Measurements from ENCODE around the gene ZNF438. TPM values are rescaled to one million over a fixed set of nuclear protein-coding genes. Genes with fewer than 3 reads are reported as not detected.
"Not testable (repeated sequence)": the region's sequence is repeated elsewhere in the genome, so short reads cannot be mapped to it uniquely, and the experiment has no call there.

The ZNF438 gene
- total and polyA plus RNA-seq, 7 donors: 12.3 to 27.9 (median 20.7) TPM

DNA sequence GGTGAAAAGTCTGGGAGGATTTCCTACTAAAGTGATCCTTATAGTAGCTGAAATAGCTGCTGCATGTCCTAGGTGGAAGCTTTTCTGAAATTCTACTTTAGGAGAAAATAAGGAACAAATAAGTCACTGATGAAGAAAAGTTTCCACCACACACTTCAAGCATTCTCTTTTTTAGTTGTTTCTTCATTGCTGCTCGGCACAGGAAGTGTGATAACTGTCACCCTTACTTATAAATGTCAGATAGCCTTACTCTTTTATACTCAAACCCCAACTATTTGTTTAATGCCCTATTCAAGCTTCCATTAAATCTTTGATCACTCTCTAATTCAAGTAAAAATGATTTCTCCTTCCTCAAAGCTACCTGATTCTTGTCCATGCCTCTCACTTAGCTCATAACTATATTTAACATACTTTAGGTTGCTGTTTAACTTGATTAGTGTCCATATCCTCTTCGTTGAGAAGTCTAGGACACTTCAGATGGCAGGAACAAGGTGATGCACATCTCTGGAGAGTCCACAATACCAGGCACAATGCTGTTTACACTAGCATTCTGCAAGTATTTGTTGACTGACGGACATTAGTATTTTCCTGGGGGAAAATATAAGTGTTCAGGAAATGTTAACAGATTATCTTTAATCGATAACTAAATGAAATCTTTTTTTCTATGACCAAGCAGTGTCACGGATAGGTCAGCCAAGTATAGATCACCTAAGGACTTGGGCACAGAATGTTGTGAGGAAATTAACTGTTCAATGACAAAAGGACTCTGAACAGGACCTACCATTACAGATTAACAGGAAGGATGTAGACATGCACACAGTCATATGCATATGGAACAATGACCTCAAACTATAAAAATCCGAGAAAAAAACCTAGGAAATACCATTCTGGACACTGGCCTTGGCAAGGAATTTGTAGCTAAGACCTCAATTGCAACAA, 67.4 kb downstream of the ZNF438 start:
- intact Hi-C loops (cut with DNase I): no loop called here
- DNase-seq: no peak

DNA sequence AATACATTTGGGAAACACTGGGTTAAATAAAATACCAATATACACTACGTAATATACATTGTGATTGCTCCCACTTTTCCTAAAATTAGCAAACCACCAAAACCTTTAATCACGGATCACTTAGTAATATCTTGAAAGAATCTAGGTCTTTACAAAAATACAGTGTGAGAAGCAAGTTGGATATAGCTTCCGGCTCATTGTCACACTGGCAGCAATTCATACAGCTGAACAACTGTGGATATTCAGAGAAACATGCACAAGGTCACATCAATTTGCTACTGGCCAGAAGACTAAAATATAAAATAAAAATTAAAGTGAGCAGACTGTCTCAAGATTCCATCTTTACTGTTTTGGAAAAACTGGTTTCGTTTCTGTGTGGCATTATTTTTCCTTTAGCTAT, 69.1 kb downstream of the ZNF438 start:
- Histone ChIP-seq H3K4me1 (peaks cover 18% of the 10 kb centered on the region), H3K36me3 (ENCODE audit: insufficient read depth in 1 of 2, low read depth in 1 of 2) (no peaks in the 10 kb centered on the region), H3K27me3 (ENCODE audit: insufficient read depth in 3 of 3, low read length in 2 of 3) (no peaks in the 10 kb centered on the region), H3K27ac (no peak overlapping the region), H3K9me3 (no peaks in the 10 kb centered on the region), H3K4me3 (no peak overlapping the region)
- TF ChIP-seq, protein P1, sequence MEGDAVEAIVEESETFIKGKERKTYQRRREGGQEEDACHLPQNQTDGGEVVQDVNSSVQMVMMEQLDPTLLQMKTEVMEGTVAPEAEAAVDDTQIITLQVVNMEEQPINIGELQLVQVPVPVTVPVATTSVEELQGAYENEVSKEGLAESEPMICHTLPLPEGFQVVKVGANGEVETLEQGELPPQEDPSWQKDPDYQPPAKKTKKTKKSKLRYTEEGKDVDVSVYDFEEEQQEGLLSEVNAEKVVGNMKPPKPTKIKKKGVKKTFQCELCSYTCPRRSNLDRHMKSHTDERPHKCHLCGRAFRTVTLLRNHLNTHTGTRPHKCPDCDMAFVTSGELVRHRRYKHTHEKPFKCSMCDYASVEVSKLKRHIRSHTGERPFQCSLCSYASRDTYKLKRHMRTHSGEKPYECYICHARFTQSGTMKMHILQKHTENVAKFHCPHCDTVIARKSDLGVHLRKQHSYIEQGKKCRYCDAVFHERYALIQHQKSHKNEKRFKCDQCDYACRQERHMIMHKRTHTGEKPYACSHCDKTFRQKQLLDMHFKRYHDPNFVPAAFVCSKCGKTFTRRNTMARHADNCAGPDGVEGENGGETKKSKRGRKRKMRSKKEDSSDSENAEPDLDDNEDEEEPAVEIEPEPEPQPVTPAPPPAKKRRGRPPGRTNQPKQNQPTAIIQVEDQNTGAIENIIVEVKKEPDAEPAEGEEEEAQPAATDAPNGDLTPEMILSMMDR (IDR thresholded peaks at IDR 0.05): no peak
- intact Hi-C loops (cut with DNase I): no loop called here
- DNase-seq (no peak), ATAC-seq (peak in 1 of 4 donors; percentile 55)
- WGBS, 3 donors: 41 to 52% (median 50%) methylated on average over 4 of the region's 4 CpGs

More for the DNA sequence above, 67.4 kb downstream of the ZNF438 start:
- peak in 1 of 4 donors; percentile 30 for ATAC-seq
- WGBS, 3 donors: 58 to 65% (median 58%) methylated on average over 6 of the region's 6 CpGs
- peak overlapping the region; percentile 14 for H3K27ac ChIP-seq
- H3K4me3 ChIP-seq: no peak overlapping the region
- no peaks in the 10 kb centered on the region for H3K9me3 ChIP-seq
- peaks cover 24% of the 10 kb centered on the region for H3K4me1 ChIP-seq
- TF ChIP-seq, protein P1 (IDR thresholded peaks at IDR 0.05): no peak
- H3K27me3 ChIP-seq (ENCODE audit: insufficient read depth in 3 of 3, low read length in 2 of 3): no peaks in the 10 kb centered on the region
- H3K36me3 ChIP-seq (ENCODE audit: insufficient read depth in 1 of 2, low read depth in 1 of 2): no peaks in the 10 kb centered on the region

DNA sequence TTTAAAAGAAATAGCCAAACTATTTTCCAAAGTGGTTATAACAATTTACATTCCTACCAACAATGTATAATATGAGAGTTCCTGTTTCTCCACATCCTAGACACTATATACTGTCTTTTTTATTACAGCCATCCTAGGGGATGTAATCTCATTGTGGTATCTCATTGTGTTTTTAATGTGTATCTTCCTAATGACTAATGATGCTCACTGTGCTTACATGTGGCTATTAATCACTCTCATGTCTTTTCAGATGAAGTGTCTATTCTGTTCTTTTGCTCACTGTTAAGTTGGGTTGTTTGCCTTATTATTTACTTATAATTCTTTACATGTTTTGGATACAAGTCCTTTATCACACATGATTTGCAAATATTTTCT, 71.8 kb downstream of the ZNF438 start:
- Histone ChIP-seq H3K9me3 (peaks cover 5% of the 10 kb centered on the region), H3K4me1 (peaks cover 18% of the 10 kb centered on the region), H3K27ac (no peak overlapping the region), H3K27me3 (ENCODE audit: insufficient read depth in 3 of 3, low read length in 2 of 3) (no peaks in the 10 kb centered on the region), H3K36me3 (ENCODE audit: insufficient read depth in 1 of 2, low read depth in 1 of 2) (peaks cover 0 to 3% of the 10 kb centered on the region in 2 donors), H3K4me3 (no peak overlapping the region)
- TF ChIP-seq, protein P1 (IDR thresholded peaks at IDR 0.05): no peak
- DNase-seq (no peak), ATAC-seq (no peak)
- intact Hi-C loops (cut with DNase I): no loop called here

DNA sequence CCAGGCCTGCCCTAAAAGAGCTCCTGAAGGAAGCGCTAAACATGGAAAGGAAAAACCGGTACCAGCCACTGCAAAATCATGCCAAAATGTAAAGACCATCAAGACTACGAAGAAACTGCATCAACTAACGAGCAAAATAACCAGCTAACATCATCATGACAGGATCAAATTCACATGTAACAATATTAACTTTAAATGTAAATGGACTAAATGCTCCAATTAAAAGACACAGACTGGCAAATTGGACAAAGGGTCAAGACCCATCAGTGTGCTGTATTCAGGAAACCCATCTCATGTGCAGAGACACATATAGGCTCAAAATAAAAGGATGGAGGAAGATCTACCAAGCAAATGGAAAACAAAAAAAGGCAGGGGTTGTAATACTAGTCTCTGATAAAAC, 82.4 kb downstream of the ZNF438 start:
- H3K27me3 ChIP-seq (ENCODE audit: insufficient read depth in 3 of 3, low read length in 2 of 3); H3K36me3 ChIP-seq (ENCODE audit: insufficient read depth in 1 of 2, low read depth in 1 of 2); H3K9me3 ChIP-seq; H3K4me1 ChIP-seq; ATAC-seq; H3K4me3 ChIP-seq; intact Hi-C loops (cut with DNase I); H3K27ac ChIP-seq; DNase-seq: not testable (repeated sequence)
- WGBS, 3 donors: 84 to 100% (median 98%) methylated on average over 2 of the region's 4 CpGs

DNA sequence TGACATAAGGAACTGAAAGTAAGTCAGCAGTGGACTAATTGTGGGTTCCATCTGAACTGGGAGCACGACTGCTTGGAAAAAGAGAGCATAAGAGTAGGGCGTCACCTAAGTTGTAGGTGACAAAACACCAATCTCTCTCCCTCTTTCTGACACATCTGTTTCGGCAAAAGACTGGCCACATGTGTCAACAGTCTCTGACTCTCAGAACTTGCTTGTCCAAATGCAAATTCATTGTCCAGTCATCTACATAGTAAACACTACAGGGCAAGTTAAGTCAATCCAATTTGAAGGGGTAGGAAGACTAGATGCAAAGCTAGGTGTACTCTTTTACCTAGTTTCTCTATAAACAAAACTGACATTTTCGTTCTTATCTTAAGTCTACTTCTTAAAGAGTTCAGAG, 87.7 kb downstream of the ZNF438 start:
- TF ChIP-seq, protein P1 (IDR thresholded peaks at IDR 0.05): no peak
- DNase-seq: no peak
- Histone ChIP-seq H3K27me3 (ENCODE audit: insufficient read depth in 3 of 3, low read length in 2 of 3) (no peaks in the 10 kb centered on the region), H3K4me1 (peaks cover 17% of the 10 kb centered on the region), H3K9me3 (no peaks in the 10 kb centered on the region), H3K27ac (no peak overlapping the region), H3K36me3 (ENCODE audit: insufficient read depth in 1 of 2, low read depth in 1 of 2) (peaks cover 0 to 4% of the 10 kb centered on the region in 2 donors), H3K4me3 (no peak overlapping the region)
- WGBS, 3 donors: 92 to 94% (median 92%) methylated on average over 4 of the region's 4 CpGs
- intact Hi-C loops (cut with DNase I): no loop called here
- peak in 1 of 4 donors; percentile 51 for ATAC-seq
